ENCODE results near the gene CD58.

GRCh38 chr1:116501870-116502244, 69.0 kb downstream of the CD58 start:
- TF ChIP-seq, protein P1, sequence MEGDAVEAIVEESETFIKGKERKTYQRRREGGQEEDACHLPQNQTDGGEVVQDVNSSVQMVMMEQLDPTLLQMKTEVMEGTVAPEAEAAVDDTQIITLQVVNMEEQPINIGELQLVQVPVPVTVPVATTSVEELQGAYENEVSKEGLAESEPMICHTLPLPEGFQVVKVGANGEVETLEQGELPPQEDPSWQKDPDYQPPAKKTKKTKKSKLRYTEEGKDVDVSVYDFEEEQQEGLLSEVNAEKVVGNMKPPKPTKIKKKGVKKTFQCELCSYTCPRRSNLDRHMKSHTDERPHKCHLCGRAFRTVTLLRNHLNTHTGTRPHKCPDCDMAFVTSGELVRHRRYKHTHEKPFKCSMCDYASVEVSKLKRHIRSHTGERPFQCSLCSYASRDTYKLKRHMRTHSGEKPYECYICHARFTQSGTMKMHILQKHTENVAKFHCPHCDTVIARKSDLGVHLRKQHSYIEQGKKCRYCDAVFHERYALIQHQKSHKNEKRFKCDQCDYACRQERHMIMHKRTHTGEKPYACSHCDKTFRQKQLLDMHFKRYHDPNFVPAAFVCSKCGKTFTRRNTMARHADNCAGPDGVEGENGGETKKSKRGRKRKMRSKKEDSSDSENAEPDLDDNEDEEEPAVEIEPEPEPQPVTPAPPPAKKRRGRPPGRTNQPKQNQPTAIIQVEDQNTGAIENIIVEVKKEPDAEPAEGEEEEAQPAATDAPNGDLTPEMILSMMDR (IDR thresholded peaks at IDR 0.05): no peak
- no peak for TF ChIP-seq EP300 (IDR thresholded peaks at IDR 0.05)
- TF ChIP-seq POLR2A (IDR thresholded peaks at IDR 0.05; ENCODE audit: low read depth): no peak
